ENCODE results near the gene EPN1.

DNA sequence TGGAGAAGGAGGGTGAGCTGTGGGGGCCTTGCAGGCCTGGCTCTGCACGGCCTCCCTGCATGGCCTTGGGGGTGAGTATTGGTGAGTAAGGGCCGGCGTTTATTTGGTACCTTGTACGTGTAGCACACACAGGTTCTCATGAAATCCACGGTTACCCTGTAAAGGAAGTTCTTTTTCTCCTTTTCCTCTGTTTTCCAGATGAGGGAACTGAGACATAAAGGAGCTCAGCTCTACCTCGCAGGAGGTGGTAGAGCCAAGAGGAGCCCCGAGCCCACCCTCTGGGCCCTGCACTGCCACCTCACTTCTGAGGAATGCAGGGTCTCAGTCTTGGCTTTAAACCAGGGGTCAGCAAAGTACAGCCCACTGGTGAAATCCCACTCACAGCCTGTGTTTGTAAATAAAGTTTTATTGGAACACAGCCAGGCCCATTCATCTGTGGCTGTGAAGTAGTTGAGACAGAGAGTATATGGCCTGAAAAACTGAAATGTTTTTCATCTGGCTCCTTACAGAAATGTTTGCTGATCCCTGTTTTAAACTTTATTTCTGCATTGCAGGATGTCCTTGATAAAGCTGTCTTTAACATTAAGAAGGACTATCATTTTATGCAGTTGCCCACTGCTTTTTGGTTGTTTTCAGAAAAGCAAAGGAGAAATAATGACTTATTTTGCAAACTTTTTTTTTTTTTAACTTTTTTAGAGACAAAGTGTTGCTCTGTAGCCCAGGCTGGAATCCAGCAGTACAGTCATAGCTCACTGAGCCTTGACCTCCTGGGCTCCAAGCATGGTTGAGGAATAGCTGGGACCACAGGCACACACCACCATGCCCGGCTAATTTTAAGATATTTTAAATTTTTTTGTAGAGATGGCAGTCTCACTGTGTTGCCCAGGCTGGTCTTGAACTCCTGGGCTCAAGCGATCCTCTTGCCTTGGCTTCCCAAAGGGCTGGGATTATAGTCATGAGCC lies 6.4 kb downstream of the EPN1 start:
- TF ChIP-seq NFIC (IDR thresholded peaks at IDR 0.05) = 0 out of 2 replicates have a peak, but pooled peaks have one; percentile 6
- TF ChIP-seq, protein P1, sequence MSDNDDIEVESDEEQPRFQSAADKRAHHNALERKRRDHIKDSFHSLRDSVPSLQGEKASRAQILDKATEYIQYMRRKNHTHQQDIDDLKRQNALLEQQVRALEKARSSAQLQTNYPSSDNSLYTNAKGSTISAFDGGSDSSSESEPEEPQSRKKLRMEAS (IDR thresholded peaks at IDR 0.05) = no peak
- TF ChIP-seq, protein P2, sequence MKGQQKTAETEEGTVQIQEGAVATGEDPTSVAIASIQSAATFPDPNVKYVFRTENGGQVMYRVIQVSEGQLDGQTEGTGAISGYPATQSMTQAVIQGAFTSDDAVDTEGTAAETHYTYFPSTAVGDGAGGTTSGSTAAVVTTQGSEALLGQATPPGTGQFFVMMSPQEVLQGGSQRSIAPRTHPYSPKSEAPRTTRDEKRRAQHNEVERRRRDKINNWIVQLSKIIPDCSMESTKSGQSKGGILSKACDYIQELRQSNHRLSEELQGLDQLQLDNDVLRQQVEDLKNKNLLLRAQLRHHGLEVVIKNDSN (IDR thresholded peaks at IDR 0.05) = no peak

All from Ishikawa (cell line).